Left lung (tissue), 10 donors: ENCODE results near the gene ABL1. TPM values are rescaled to one million over a fixed set of nuclear protein-coding genes. Genes with fewer than 3 reads are reported as not detected.
A peak's percentile ranks its signal among the peaks of the same experiment; 100 is the strongest.

Source experiments
- ATAC-seq: fragments of 200-7000 bp; cut with Tn5 transposase; one replicate; pipeline ENCODE4 v1.9.1; 2020; ENCODE audit warnings: moderate library complexity
- DNase-seq, 4 donors: peaks; one replicate each; pipeline ENCODE4 v3.0.0-alpha.2; 2013 to 2020
- H3K27ac ChIP-seq, 2 donors: fragments of 200-600 bp; sonication (generic) in 1 of 2; one replicate each; pipeline versions ENCODE4 v1.5.0 to v1.8.0; 2020 to 2021
- H3K27me3 ChIP-seq, 2 donors: fragments of 200-600 bp; sonication (generic) in 1 of 2; one replicate each; pipeline versions ENCODE4 v1.5.0 to v1.8.0; 2020 to 2021
- H3K36me3 ChIP-seq, 2 donors: fragments of 200-600 bp; sonication (generic) in 1 of 2; one replicate each; pipeline versions ENCODE4 v1.5.0 to v1.8.0; 2020 to 2021
- H3K4me1 ChIP-seq, 2 donors: fragments of 200-600 bp; one replicate each; pipeline ENCODE4 v1.8.0; 2021
- H3K4me3 ChIP-seq, 2 donors: fragments of 200-600 bp; sonication (generic) in 1 of 2; one replicate each; pipeline versions ENCODE4 v1.5.0 to v1.8.0; 2020 to 2021; ENCODE audit warnings: mild to moderate bottlenecking in 1 of 2
- H3K9me3 ChIP-seq, 2 donors: fragments of 200-600 bp; sonication (generic) in 1 of 2; one replicate each; pipeline versions ENCODE4 v1.5.0 to v1.8.0; 2020 to 2021
- intact Hi-C, 2 donors: fragments of 100-400 bp; cut with DNase I; formaldehyde crosslinking; loops; one replicate each; pipeline versions ENCODE4 v1.11.2 to v1.14.2; 2022
- polyA plus RNA-seq, 6 donors: library from polyadenylated mRNA; unstranded; fragments of 120-200 nt; gene quantifications; one replicate each; pipeline ENCODE4 v1.2.1, GENCODE V29; 2013; ENCODE audit not compliant: insufficient read length in 6 of 6
- total RNA-seq, 2 donors: library from RNA; stranded (reverse); fragmentation: NEBNext Ultra II Directional; extraction: Animal tissue kit (Norgen Biotek cat#: 25700); gene quantifications; one replicate each; pipeline ENCODE4 v1.2.1, GENCODE V29; 2021
- TF ChIP-seq, protein P1 (sequence below), 2 donors: fragments of 200-600 bp; sonication (generic) in 1 of 2; IDR thresholded peaks; one replicate each; pipeline versions ENCODE4 v1.5.0 to v1.8.0; 2021; ENCODE audit warnings: antibody characterized with exemption in 2 of 2
- donor health status: DM: no; HTN: yes; CAD: no.
- donor health status: DM: no; HTN: no; CAD: no.

The ABL1 gene
- total and polyA plus RNA-seq, 8 donors: 55.6 to 83.3 (median 72.4) TPM

DNA sequence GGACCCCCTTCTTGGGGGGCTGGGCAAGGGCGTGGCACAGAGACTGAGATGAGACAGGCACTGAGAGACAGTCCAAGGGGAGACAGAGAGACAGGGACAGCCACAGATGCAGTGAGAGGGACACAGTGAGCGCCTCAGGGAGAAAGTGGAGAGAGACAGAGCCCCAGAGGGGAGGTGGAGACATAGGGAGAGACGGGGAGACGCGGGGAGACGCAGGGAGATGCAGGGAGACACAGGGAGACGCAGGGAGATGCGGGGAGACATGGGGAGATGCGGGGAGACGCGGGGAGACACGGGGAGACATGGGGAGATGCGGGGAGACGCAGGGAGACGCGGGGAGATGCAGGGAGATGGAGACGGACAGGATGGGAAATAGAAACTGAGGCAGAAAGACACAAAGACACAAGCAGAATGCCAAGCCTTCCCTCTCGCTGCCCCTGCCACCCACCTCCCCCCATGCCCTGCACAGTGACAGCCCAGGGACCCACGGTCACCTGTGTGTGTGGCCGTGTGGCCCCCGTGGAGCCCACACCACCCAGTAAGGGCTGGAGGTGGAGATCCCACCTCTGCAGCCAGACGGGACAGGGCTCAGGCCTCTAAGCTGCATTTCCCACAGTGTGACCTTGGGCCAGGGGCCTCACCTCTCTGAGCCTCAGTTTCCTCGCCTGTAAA lies 95.2 kb downstream of the ABL1 start:
- Histone ChIP-seq H3K9me3 (no peaks in the 10 kb centered on the region), H3K4me1 (peaks cover 0 to 4% of the 10 kb centered on the region in 2 donors), H3K4me3 (no peak overlapping the region), H3K36me3 (no peaks in the 10 kb centered on the region), H3K27me3 (peaks cover 8 to 73% of the 10 kb centered on the region in 2 donors), H3K27ac (no peak overlapping the region)
- DNase-seq (peak in 1 of 4 donors; percentile 52), ATAC-seq (no peak)
- TF ChIP-seq, protein P1, sequence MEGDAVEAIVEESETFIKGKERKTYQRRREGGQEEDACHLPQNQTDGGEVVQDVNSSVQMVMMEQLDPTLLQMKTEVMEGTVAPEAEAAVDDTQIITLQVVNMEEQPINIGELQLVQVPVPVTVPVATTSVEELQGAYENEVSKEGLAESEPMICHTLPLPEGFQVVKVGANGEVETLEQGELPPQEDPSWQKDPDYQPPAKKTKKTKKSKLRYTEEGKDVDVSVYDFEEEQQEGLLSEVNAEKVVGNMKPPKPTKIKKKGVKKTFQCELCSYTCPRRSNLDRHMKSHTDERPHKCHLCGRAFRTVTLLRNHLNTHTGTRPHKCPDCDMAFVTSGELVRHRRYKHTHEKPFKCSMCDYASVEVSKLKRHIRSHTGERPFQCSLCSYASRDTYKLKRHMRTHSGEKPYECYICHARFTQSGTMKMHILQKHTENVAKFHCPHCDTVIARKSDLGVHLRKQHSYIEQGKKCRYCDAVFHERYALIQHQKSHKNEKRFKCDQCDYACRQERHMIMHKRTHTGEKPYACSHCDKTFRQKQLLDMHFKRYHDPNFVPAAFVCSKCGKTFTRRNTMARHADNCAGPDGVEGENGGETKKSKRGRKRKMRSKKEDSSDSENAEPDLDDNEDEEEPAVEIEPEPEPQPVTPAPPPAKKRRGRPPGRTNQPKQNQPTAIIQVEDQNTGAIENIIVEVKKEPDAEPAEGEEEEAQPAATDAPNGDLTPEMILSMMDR (IDR thresholded peaks at IDR 0.05): no peak
- intact Hi-C loops: no loop called here

DNA sequence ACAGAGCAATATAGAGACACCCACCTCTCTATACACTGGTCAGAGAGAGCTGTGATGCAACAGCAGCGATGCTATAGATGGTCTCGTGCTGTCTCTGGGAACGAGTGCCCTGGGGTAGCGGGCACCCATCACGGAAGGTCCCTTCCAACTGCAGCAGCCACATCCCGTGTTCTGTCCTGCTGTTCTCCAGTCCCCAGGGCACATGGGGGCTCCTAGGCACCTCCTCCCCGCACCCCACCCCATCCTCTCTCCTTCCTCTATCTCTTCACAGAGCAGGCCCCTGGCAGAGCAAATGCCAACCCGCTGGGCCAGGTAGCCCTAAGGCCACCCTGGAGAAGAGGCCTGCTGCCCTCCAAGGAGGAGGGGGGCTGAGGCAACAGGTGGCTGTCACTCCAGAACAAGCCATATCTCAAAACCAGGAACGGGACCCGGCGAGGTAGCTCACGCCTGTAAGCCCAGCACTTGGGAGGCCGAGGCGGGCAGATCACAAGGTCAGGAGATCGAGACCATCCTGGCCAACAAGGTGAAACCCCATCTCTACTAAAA lies 95.8 kb downstream of the ABL1 start:
- peaks cover 0 to 4% of the 10 kb centered on the region in 2 donors for H3K4me1 ChIP-seq
- ATAC-seq (no peak), DNase-seq (peak in 1 of 4 donors; percentile 29)
- no peaks in the 10 kb centered on the region for H3K9me3 ChIP-seq
- peaks cover 14 to 73% of the 10 kb centered on the region in 2 donors for H3K27me3 ChIP-seq
- H3K36me3 ChIP-seq: no peaks in the 10 kb centered on the region
- TF ChIP-seq, protein P1 (IDR thresholded peaks at IDR 0.05): no peak
- intact Hi-C loops: no loop called here
- no peak overlapping the region for H3K27ac ChIP-seq
- no peak overlapping the region for H3K4me3 ChIP-seq

DNA sequence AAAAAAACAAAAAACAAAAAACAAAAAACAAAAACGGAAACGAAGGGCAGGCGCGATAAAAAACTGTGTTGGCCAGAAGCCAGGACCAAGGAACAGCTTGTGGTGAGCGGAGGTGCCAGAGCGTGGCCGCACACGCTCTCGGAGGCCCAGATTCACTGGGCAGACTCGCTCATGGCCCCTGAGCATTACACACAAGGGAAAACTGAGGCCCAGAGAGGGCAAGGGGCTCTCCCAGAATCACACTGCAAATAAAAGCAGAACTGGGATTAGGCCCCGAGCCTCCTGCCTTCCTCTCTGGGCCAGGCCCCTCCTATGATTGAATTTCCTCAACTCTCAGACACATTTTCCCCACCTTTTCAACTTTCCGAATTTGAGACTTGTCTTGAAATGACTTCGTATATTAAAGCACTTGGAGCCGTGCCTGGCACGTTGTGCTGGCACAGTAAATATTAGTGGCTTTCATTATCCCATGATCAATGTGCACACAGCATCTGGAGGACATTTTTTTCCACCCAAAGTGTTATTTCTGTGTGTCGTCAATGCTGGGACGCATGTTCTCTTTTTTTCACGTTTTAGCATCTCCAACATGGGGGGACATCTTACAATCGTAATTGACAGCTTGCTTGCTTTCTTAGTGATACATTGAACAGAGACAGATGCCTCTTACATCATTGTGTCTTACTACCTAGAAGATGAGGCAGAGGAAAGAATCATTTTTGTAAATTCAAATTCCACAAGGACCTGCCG lies 96.6 kb downstream of the ABL1 start:
- Histone ChIP-seq H3K9me3 (no peaks in the 10 kb centered on the region), H3K4me1 (peaks cover 0 to 4% of the 10 kb centered on the region in 2 donors), H3K27ac (no peak overlapping the region), H3K36me3 (no peaks in the 10 kb centered on the region), H3K4me3 (no peak overlapping the region), H3K27me3 (peaks cover 14 to 75% of the 10 kb centered on the region in 2 donors)
- DNase-seq (no peak), ATAC-seq (no peak)
- TF ChIP-seq, protein P1 (IDR thresholded peaks at IDR 0.05): no peak
- intact Hi-C loops: no loop called here

DNA sequence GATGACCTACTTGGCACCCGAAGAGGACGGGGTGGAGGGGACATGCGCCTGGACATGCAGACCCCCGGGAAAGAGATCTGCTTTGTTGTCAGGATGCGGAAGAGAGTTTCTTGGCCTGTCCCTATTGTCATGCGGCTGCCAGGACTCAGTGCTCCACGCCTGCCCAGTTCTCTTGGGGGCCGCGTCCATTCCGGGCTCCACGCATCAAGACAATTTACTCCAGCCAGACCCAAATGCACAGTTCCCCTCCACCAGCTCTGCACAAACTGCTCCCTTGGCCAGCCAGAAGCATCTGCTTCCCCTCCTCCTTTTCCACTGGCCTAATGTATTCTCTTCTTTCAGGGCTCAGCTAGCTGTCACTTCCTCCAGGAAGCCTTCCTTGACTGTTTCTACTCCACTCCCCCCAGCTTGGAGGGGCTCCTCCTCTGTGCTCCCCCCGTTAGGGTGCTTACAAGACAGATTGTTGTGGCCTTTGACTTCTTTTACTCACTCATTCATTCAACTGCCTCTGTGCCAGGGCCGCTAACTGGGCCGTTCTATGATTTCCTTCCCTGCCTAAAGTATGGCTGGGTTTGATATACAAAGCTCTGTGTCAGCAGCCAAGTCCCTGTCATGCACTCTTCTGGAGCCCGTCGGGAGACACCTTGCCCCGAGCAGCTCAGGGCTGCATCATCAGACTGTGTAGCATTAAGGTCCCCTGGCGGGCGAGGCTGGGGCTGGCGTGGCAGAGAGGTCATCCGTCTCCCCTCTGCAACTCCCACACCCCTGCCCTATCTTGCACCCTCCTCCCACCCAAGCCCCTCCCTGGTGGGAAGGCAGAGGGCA lies 97.4 kb downstream of the ABL1 start:
- H3K27ac ChIP-seq: no peak overlapping the region
- H3K27me3 ChIP-seq: peaks cover 18 to 83% of the 10 kb centered on the region in 2 donors
- intact Hi-C loops: no loop called here
- H3K9me3 ChIP-seq: no peaks in the 10 kb centered on the region
- ATAC-seq (peak; percentile 9), DNase-seq (peak in 3 of 4 donors; percentile 79 to 90 (median 81))
- no peaks in the 10 kb centered on the region for H3K36me3 ChIP-seq
- H3K4me3 ChIP-seq: no peak overlapping the region
- peaks cover under 1 to 4% of the 10 kb centered on the region in 2 donors for H3K4me1 ChIP-seq
- TF ChIP-seq, protein P1 (IDR thresholded peaks at IDR 0.05): no peak
